H1 (cell line): ENCODE data around the gene CLUH.
"Not testable (repeated sequence)": the region's sequence is repeated elsewhere in the genome, so short reads cannot be mapped to it uniquely, and the experiment has no call there.

ENCODE experiments used
- CTCF ChIP-seq, 3 experiments: IDR thresholded peaks; 1 replicate in 2 of 3; 2 replicates in 1 of 3; pipeline versions ENCODE4 v1.5.1 to v1.6.1; 2011; ENCODE audit warnings: low read length in 3 of 3, mild to moderate bottlenecking in 3 of 3, inconsistent platforms in 2 of 3, low read depth in 1 of 3, moderate library complexity in 1 of 3; ENCODE audit not compliant: insufficient read depth in 1 of 3; ENCODE audit errors: control extremely low read depth in 1 of 3
- EGR1 ChIP-seq: IDR thresholded peaks from 2 replicates; pipeline ENCODE4 v1.6.1; 2011; ENCODE audit warnings: low read depth, low read length, borderline replicate concordance
- EZH2 ChIP-seq: fragments of 200-600 bp; sonication (generic); IDR thresholded peaks from 2 replicates; pipeline ENCODE4 v1.7.1; 2012; ENCODE audit warnings: low read depth, mild to moderate bottlenecking, moderate library complexity, low read length, inconsistent platforms; ENCODE audit not compliant: severe bottlenecking
- JUND ChIP-seq: IDR thresholded peaks from 2 replicates; pipeline ENCODE4 v1.6.1; 2011; ENCODE audit warnings: mild to moderate bottlenecking, improper control_type of control experiment, low read length
- MAX ChIP-seq: IDR thresholded peaks from 2 replicates; pipeline ENCODE4 v1.6.1; 2012; ENCODE audit warnings: inconsistent platforms
- POLR2A ChIP-seq, 2 experiments: IDR thresholded peaks; 1 replicate in 1 of 2; 2 replicates in 1 of 2; pipeline ENCODE4 v1.6.1; 2011; ENCODE audit warnings: low read depth in 2 of 2, low read length in 2 of 2, mild to moderate bottlenecking in 2 of 2; ENCODE audit errors: control extremely low read depth in 1 of 2
- POLR2AphosphoS5 ChIP-seq: IDR thresholded peaks from 2 replicates; pipeline ENCODE4 v1.6.1; 2011; ENCODE audit warnings: low read depth, low read length
- RNF2 ChIP-seq: fragments of 200-900, 300-1000 bp; sonication (generic); IDR thresholded peaks from 2 replicates; pipeline ENCODE4 v1.7.1; 2016; ENCODE audit warnings: borderline replicate concordance, low read depth, mild to moderate bottlenecking, antibody characterized with exemption, low read length; ENCODE audit not compliant: poor library complexity, severe bottlenecking; ENCODE audit errors: missing control alignments
- USF2 ChIP-seq: IDR thresholded peaks from 2 replicates; pipeline ENCODE4 v1.6.1; 2011; ENCODE audit warnings: low read length, improper control_type of control experiment
- TF ChIP-seq, protein P1 (sequence below): IDR thresholded peaks from 2 replicates; pipeline ENCODE4 v1.6.1; 2012; ENCODE audit warnings: low read length, inconsistent platforms

GRCh38 chr17:2679247-2679646 lies 32.3 kb downstream of the CLUH start:
- TF ChIP-seq USF2; CTCF (IDR thresholded peaks at IDR 0.05; ENCODE audit: control extremely low read depth in 1 of 3, insufficient read depth in 1 of 3, low read depth in 1 of 3, low read length in 3 of 3); RNF2; EZH2; EGR1; MAX; POLR2A (IDR thresholded peaks at IDR 0.05; ENCODE audit: control extremely low read depth in 1 of 2, low read depth in 2 of 2, low read length in 2 of 2); JUND; POLR2AphosphoS5: not testable (repeated sequence)
- TF ChIP-seq, protein P1, sequence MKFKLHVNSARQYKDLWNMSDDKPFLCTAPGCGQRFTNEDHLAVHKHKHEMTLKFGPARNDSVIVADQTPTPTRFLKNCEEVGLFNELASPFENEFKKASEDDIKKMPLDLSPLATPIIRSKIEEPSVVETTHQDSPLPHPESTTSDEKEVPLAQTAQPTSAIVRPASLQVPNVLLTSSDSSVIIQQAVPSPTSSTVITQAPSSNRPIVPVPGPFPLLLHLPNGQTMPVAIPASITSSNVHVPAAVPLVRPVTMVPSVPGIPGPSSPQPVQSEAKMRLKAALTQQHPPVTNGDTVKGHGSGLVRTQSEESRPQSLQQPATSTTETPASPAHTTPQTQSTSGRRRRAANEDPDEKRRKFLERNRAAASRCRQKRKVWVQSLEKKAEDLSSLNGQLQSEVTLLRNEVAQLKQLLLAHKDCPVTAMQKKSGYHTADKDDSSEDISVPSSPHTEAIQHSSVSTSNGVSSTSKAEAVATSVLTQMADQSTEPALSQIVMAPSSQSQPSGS, result not testable (repeated sequence)
